ENCODE data around the gene HLA-G.
"Not testable (repeated sequence)": the region's sequence is repeated elsewhere in the genome, so short reads cannot be mapped to it uniquely, and the experiment has no call there.

The HLA-G gene

DNA sequence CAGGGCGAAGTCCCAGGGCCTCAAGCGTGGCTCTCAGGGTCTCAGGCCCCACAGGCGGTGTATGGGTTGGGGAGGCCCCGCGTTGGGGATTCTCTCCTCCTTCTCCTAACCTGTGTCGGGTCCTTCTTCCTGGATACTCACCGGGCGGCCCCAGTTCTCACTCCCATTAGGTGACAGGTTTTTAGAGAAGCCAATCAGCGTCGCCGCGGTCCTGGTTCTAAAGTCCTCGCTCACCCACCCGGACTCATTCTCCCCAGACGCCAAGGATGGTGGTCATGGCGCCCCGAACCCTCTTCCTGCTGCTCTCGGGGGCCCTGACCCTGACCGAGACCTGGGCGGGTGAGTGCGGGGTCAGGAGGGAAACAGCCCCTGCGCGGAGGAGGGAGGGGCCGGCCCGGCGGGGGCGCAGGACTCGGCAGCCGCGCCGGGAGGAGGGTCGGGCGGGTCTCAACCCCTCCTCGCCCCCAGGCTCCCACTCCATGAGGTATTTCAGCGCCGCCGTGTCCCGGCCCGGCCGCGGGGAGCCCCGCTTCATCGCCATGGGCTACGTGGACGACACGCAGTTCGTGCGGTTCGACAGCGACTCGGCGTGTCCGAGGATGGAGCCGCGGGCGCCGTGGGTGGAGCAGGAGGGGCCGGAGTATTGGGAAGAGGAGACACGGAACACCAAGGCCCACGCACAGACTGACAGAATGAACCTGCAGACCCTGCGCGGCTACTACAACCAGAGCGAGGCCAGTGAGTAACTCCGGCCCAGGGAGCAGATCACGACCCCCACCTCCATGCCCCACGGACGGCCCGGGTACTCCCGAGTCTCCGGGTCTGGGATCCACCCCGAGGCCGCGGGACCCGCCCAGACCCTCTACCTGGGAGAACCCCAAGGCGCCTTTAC, at the start of gene HLA-G:
Gene HLA-G, plus strand, starts transcription at position 247 of the 892 bp plus-strand sequence. Its CDS starts 20 bp downstream, at position 267.
- DNase-seq (ENCODE audit: low read depth): no peak

DNA sequence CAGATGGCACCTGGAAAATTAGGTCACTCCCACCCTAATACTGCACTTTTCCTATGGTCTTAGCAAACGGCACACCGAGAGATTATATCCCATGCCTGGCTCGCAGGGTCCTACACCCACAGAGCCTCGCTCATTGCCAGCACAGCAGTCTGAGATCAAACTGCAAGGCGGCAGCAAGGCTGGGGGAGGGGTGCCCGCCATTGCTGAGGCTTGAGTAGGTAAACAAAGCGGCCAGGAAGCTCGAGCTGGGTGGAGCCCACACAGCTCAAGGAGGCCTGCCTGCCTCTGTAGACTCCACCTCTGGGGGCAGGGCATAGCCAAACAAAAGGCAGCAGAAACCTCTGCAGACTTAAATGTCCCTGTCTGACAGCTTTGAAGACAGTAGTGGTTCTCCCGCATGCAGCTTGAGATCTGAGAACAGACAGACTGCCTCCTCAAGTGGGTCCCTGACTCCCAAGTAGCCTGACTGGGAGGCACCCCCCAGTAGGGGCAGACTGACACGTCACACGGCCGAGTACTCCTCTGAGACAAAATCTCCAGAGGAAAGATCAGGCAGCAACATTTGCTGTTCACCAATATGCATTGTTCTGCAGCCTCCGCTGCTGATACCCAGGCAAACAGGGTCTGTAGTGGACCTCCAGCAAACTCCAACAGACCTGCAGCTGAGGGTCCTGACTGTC, 47.5 kb upstream of the HLA-G start:
- DNase-seq (ENCODE audit: low read depth): not testable (repeated sequence)

DNA sequence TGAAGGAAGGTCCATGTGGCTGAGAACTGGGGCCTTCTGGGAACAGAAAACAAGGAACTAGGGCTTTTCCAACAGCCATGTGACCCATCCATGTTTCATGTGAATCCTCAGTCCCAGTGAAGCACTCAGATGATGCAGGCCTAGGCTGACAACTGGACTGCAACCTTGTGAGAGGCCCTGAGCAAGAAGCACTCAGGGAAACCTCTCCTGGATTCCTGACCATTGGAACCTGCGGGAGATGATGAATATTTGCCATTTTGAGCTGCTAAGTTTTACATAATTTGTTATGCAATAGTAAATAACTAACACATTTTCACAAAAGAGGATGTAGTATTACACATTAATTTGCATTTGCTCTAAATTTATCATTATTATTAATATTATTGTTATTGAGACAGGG, 38.4 kb upstream of the HLA-G start:
- no peak for DNase-seq (ENCODE audit: low read depth)

DNA sequence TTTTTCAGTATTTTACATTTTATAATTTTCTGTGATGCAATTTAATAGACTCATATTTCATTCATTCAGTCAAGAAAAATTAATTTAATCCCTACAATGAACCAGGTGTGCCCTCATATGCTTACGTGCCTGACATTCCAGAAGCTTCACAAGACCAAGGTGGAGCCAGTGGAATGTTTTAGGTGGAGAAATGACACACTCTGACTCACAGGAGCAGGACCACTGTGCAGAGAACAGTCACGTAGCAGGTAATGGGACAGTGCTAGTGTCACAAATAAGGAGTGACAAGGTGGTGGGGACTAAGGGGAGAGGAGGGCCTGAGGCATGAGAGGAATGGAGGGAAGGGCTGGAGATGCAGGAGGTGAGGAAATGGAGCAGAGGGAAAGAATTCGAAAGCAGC, 37.0 kb upstream of the HLA-G start:
- DNase-seq (ENCODE audit: low read depth): no peak

DNA sequence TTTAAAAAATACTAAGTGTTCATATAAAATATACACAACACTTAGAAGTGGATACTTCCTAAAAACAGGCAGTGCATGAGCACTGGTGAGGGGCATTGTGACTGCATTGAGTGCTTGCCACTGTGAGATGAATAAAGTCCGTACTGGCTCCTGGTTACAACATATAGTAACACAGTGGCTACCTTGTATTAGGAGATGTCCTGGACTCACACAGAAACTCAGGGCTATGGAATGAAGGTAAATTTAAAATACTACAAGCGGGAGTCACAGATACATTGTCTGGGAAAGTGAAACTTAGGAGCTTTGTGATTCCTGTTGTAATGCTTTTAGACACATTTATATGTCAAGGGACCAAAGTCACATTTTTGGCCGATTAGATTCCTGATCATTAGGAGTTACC, 36.5 kb upstream of the HLA-G start:
- peak; percentile 4 for DNase-seq (ENCODE audit: low read depth)

DNA sequence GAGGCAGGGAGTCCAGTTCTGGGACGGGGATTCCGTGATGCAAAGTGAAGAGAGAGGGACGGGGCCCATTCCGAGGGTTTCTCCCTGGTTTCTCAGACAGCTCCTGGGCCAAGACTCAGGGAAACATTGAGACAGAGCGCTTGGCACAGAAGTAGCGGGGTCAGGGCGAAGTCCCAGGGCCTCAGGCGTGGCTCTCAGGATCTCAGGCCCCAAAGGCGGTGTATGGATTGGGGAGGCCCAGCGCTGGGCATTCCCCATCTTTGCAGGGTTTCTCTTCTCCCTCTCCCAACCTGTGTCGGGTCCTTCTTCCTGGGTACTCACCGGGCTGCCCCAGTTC, 35.9 kb upstream of the HLA-G start:
- no peak for DNase-seq (ENCODE audit: low read depth)

DNA sequence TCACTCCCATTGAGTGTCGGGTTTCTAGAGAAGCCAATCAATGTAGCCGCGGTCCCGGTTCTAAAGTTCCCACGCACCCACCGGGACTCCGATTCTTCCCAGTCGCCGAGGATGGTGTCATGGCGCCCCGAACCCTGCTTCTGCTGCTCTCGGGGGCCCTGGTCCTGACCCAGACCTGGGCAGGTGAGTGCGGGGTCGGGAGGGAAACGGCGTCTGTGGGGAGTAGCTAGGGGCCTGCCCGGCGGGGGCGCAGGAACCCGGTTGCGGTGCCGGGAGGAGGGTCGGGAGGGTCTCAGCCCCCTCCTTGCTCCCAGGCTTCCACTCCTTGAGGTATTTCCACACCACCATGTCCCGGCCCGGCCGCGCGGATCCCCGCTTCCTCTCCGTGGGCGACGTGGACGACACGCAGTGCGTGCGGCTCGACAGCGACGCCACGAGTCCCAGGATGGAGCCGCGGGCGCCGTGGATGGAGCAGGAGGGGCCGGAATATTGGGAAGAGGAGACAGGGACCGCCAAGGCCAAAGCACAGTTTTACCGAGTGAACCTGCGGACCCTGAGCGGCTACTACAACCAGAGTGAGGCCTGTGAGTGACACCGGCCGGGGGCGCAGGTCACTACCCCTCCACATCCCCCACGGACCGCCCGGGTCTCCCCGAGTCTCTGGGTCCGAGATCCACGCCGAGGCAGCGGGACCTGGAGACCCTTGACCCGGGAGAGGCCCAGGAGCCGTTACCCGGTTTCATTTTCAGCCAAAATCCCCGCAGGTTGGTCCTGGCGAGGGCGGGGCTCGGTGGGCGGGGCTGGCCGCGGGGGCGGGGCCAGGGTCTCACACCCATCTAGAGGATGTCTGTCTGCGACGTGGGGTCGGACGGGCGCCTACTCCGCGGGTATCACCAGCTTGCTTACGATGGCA, 35.2 kb upstream of the HLA-G start:
- DNase-seq (ENCODE audit: low read depth): no peak

DNA sequence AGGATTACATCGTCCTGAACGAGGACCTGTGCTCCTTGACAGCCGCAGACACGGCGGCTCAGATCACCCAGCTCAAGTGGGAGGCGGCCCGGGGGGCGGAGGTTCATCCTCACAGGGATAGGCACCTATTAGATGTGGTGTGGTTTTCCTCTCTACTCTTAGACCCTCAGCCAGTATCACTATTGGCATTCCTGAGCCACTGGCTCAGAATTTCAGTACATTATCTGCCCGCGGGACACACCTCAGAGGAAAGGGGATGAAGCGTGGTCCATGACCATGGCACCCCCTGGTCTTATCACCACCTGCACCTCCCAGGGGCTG, 34.6 kb upstream of the HLA-G start:
- no peak for DNase-seq (ENCODE audit: low read depth)

DNA sequence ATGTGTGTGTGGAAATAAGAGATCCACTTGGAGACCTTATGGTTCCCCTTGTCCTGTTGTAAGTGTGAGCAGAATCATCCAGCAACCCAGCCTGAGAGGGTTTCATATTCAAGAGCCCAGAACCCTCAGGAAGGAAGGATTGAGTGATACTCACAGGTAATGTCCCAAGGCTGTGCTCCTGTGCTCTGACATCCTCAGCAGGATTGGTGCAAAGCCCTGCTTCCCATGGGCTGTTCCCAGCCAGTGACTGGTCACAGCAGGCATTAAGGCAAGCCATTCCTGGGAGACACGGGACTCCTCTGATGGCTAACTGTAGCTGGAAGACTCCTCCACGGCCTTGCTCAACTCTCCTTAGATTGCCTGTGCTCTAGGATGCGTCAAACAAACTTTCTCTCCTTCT, 33.8 kb upstream of the HLA-G start:
- no peak for DNase-seq (ENCODE audit: low read depth)

DNA sequence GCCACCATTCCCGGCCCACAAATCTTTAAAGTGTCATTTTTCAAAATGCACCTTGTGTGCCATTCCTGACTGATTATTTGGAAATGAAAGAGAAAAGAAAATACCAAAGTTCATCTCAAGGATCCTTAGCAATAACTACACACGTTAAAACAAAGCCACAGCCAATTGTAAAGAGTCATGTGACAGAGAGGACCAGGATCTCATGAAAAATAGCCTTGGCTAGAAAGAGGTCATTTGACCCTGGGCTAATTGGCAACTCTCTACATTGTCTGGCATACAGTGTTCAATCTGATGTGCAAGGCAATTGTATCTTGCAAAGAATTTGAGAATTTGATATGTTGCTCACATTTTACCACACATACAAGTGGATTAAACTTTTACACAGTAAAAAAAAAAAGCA, 31.6 kb upstream of the HLA-G start:
- no peak for DNase-seq (ENCODE audit: low read depth)

DNA sequence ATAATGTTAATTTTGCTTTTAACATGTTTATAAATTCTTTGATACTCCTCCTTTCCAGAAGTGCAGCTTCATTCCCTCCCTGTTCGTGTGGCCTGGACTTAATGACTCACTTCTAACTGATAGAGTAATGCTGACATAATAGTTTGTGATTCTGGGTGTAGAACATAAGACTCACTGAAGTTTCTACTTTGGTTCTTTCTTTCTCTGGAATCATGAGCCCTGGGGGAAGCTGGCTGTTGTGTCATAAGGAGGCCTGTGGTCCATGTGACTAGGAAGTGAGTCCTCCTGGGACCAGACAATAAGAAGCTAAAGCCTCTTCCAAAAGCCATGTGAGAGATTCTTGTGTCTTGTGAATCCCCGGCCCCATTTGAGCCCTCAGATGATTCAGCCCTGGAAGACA, 30.5 kb upstream of the HLA-G start:
- DNase-seq (ENCODE audit: low read depth): peak; percentile 24

DNA sequence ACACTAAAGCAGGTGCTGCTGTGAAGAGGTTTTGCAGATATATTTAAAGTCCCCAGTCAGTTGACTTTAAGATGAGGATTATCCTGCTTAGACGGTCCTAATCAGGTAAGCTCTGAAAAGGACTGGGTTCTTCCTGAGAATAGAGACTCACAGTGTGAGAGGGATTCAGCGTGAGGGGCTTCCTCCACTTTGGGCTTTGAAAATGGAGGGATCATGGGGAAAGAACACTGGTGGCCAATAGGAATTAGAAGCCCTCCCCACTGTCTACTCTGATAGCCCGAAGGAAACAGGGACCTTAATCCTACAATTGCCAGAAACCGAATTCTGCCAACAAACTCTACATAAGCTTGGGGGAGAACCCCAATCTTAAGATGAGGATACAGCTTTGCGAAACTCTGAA, 29.7 kb upstream of the HLA-G start:
- no peak for DNase-seq (ENCODE audit: low read depth)

DNA sequence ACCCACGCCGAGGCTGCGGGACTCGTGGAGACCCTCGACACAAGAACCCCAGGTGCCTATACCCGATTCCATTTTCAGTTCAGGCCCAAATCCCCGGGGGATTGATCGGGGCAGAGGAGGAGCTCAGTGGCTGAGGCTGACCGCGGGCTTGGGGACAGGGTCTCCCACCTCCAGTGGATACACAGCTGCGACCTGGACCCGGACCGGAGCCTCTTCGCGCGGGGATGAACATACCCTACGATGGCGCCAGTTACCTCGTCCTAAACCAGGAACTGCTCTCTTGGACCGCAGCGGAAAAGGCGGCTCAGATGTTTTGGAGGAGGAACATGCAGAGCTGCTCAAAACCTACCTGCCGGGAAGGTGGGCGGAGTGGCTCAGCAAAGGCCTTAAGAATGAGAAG, 27.4 kb upstream of the HLA-G start:
- DNase-seq (ENCODE audit: low read depth): no peak

DNA sequence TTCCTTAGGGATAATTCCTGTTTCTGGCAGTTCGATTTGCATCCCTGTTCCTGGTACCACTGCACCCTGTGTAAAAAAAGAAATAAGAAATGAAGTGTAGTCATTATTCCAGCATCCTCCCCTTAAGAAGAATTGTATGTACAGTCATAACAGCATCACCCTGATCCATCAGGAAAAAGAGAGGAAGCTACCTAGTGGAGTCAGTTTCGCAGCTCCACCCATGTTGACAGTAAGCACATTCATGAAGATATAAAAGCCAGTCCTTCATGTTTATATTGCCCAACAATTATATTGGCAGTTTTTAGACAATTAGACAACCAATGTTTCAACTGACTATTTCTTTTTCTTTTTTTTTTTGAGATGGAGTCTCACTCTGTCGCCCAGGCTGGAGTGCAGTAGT, 21.2 kb upstream of the HLA-G start:
- no peak for DNase-seq (ENCODE audit: low read depth)

DNA sequence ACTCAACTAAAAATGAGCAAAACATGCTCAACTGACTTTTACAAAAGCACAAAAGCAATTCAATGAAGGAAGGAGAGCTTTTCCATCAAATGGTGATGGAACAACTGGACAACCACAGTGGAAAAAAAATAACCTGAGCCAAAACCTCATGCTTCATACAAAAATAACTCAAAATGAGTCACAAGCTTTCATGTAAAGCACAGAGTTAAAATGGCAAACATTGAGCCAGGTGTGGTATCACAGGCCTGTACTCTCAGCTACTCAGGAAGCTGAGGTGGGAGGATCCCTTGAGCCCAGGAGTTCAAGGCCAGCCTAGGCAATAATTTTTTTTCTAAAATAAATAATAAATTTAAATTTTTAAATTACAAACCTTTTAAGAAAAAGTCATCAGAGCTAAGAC, 18.4 kb upstream of the HLA-G start:
- DNase-seq (ENCODE audit: low read depth): no peak

DNA sequence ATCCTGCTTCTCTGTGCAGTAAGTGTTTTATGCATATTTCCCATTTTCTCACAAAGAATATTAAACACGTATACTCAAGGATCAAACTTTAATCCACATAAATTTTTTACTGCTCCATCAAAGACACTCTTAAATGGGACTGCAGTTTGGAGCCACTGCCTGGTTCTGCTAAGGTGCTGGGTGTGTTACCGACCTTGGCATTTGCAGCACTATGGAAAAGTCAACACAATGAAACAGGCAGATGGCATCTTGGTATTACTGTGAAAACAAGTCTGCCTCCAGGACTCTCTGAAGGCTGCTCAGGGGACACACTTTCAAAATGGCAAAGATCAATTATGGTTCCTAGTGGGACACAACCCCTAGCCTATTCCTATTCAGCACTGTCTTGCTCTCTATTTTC, 17.3 kb upstream of the HLA-G start:
- no peak for DNase-seq (ENCODE audit: low read depth)

DNA sequence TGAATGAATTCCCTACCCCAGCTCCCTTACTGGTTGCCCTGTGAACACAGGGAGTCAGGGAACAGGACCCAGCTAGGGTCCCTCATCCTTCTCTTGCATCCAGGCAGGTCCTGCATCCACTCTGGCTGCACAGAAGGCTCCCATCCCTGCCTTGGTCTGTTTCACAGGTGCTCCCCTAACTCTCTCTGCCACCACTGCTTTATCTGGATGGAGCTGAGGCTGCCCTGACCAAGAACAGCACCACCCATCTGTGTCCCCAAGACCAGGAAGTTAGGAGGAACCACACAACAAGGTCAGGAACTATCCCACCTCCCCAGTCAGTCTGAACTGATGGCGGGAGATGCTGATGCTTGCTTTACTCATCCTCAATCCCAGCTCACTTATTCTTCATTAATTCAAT, 16.2 kb upstream of the HLA-G start:
- DNase-seq (ENCODE audit: low read depth): no peak

DNA sequence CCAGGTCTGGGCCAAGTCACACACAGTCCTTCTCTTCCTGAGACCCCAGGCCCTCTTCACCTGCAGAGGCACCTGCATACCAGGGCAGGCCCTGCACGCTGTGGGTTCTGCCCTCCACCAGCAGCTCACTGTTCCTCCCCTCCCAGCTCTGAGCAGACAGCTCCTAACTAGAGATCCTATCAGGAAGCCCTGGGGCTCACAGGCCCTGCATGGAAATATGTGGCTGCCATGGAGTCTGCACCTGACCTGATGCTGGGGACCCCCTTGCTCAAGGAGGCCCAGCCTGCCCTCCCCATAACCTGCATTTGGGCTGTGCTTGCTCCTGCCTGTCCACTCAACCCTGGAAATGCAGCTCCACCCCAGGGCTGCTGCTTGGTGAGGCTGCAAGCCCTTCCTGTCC, 14.6 kb upstream of the HLA-G start:
- DNase-seq (ENCODE audit: low read depth): no peak

DNA sequence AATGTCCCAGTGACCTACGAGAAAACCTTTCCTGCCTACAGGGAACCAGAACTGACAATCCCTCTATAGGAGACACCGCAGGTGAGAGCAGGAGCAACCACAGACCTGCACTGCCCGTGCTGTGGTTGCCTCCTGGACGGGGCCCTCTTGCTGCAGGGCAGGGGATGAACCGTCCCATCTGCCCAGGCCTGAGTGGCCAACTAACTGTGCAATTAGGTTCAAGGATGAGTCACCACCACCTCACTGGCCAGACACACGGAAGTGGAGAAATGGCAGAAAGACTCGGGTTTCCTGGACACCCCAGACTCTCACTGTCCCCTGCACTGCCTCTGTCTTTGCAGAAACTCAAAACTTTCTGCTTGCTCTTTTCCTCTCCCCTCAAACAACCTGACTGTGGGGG, 13.8 kb upstream of the HLA-G start:
- DNase-seq (ENCODE audit: low read depth): peak; percentile 17

DNA sequence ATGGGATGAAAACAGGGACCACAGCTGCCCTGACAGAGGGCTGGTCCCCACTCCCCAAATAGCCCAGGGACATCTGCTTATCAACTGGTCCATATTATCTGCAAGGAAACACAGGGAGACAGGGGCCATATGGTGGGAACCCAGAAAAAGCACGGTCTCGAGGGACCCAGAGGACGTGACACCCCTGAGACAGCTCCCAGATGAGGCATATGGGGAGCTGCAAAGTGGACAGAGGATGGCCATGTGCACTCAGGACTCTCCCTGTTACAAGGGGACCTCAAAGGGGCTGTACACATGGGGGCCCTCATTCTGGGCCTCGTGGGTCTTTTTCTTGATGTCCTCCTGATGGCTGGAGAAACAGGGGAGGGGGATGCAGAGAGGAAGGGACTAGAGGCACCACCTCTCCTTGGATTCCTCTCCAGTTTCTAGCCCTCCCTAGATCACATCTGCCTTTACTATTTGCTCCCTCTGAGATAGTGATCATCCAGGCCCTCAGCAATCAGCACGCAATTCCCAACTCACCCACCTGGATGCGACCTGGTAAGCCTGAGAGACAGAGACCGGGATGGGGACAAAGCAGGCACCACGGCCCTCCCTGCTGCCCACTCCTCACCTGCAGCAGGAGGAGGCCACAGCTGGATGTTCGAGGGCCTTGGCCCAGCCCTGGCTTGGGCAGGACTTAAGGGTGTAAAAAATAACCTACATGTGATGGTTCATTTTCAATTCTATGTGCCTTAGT, 13.1 kb upstream of the HLA-G start:
- DNase-seq (ENCODE audit: low read depth): no peak

DNA sequence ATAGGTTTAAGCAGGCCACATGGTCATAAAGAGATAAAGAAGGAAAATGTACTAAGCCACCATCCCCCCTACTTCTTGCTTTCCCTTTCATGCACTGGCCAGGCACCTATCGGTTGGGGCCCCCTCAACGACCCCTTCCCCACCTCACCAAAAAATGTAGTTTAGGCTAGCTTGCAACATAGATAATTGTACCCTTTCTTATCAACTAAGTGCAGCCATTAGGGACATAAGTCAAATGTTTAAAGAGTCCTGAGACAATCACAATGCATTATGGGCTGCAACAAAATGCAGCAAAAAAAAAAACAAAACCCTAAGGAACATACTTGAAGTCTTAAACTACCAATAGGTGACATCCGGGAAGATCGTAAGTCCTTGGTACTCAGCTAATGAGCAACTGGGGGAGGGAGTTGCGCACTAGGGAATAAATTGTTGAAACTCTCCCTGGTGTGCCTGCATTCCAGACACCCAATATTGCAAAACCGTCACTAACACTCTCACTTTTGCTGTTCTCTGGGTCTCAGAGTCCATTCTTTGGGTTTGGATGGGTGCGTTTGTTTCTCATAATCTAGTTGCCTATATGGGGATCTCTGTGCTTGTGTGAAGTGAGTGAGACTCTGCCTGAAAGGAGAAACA, 12.4 kb upstream of the HLA-G start:
- DNase-seq (ENCODE audit: low read depth): no peak

DNA sequence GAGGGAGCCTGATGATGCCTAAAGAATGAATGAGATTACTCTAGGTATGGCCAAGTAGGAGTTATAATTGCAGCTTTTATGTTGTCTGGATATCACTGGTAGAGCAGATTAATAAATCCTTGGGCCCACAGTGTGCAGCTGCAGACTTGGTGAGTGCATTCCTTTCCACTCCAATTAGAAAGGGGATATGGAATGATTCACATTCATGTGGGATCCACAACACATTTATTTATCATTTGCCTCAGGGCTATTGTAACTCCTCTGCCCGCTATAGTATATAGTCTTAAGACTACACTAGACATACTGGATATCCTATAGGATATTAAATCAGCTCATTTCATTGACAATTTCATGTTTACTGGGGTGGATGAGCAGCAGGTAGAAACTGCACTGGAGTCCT, 11.6 kb upstream of the HLA-G start:
- no peak for DNase-seq (ENCODE audit: low read depth)

Measured in amniotic epithelial cell (primary cell).